OCI-LY1 (cell line): ENCODE measurements around the gene SMIM30.
A peak's percentile ranks its signal among the peaks of the same experiment; 100 is the strongest.

Source experiments
- H2AFZ ChIP-seq: fragments of 200-600 bp; sonication (generic), shearing (Covaris generic); 2 replicates; pipeline ENCODE4 v1.6.0; 2014; ENCODE audit warnings: antibody characterized with exemption, mild to moderate bottlenecking, low read length
- H3F3A ChIP-seq: fragments of 200-600 bp; sonication (generic), shearing (Covaris generic); 2 replicates; pipeline ENCODE4 v1.6.0; 2014; ENCODE audit warnings: mild to moderate bottlenecking, antibody characterized with exemption, low read length, moderate library complexity; ENCODE audit not compliant: insufficient read depth
- H3K27ac ChIP-seq: fragments of 200-600 bp; sonication (generic); 2 replicates; pipeline ENCODE4 v1.5.1; 2014; ENCODE audit warnings: low read length, mixed run types, mild to moderate bottlenecking, low read depth; ENCODE audit not compliant: poor library complexity, severe bottlenecking
- H3K27me3 ChIP-seq: fragments of 200-600 bp; sonication (generic); 2 replicates; pipeline ENCODE4 v1.6.0; 2014; ENCODE audit warnings: antibody characterized with exemption, mild to moderate bottlenecking, low read length, moderate library complexity; ENCODE audit not compliant: insufficient read depth
- H3K36me3 ChIP-seq: fragments of 200-600 bp; sonication (generic); 2 replicates; pipeline ENCODE4 v1.6.1; 2014; ENCODE audit warnings: mild to moderate bottlenecking, antibody characterized with exemption, low read length, moderate library complexity, mixed read lengths; ENCODE audit not compliant: insufficient read depth
- H3K4me1 ChIP-seq: fragments of 200-600 bp; sonication (generic); 2 replicates; pipeline ENCODE4 v1.5.1; 2014; ENCODE audit warnings: mild to moderate bottlenecking, low read length, moderate library complexity; ENCODE audit not compliant: insufficient read depth, severe bottlenecking
- H3K4me2 ChIP-seq: fragments of 200-600 bp; sonication (generic), shearing (Covaris generic); 2 replicates; pipeline ENCODE4 v1.6.1; 2014; ENCODE audit warnings: low read length
- H3K4me3 ChIP-seq: fragments of 200-600 bp; sonication (generic); 2 replicates; pipeline ENCODE4 v1.5.1; 2014; ENCODE audit warnings: low read length, low read depth, mild to moderate bottlenecking, mixed read lengths; ENCODE audit not compliant: poor library complexity, severe bottlenecking
- H3K79me2 ChIP-seq: fragments of 200-600 bp; shearing (Covaris generic); 2 replicates; pipeline ENCODE4 v1.6.1; 2016; ENCODE audit warnings: mixed run types, low read length, mixed read lengths; ENCODE audit not compliant: insufficient read depth
- H3K9ac ChIP-seq: fragments of 200-600 bp; sonication (generic), shearing (Covaris generic); 2 replicates; pipeline ENCODE4 v1.6.1; 2014; ENCODE audit warnings: mild to moderate bottlenecking, low read length, mixed read lengths
- H3K9me2 ChIP-seq: fragments of 200-600 bp; sonication (generic), shearing (Covaris generic); 2 replicates; pipeline ENCODE4 v1.6.1; 2014; ENCODE audit warnings: low read depth, mild to moderate bottlenecking, low read length, mixed read lengths
- H3K9me3 ChIP-seq: fragments of 200-600 bp; shearing (Covaris generic); 2 replicates; pipeline ENCODE4 v1.6.1; 2014; ENCODE audit warnings: low read length, mixed read lengths
- H4K20me1 ChIP-seq: fragments of 200-600 bp; sonication (generic), shearing (Covaris generic); 2 replicates; pipeline ENCODE4 v1.6.0; 2016; ENCODE audit warnings: mild to moderate bottlenecking, low read length; ENCODE audit not compliant: insufficient read depth
- EZH2 ChIP-seq: fragments of 200-600 bp; sonication (generic), shearing (Covaris generic); IDR thresholded peaks from 2 replicates; pipeline ENCODE4 v1.8.0; 2017; ENCODE audit warnings: borderline replicate concordance, mixed run types, mild to moderate bottlenecking, antibody characterized with exemption, low read length, moderate library complexity, mixed read lengths
- TF ChIP-seq, protein P1 (sequence below): fragments of 200-600 bp; sonication (generic), shearing (Covaris generic); IDR thresholded peaks from 2 replicates; pipeline ENCODE4 v1.5.1; 2017; ENCODE audit warnings: mild to moderate bottlenecking, antibody characterized with exemption, low read length, moderate library complexity, mixed read lengths

The SMIM30 gene

DNA sequence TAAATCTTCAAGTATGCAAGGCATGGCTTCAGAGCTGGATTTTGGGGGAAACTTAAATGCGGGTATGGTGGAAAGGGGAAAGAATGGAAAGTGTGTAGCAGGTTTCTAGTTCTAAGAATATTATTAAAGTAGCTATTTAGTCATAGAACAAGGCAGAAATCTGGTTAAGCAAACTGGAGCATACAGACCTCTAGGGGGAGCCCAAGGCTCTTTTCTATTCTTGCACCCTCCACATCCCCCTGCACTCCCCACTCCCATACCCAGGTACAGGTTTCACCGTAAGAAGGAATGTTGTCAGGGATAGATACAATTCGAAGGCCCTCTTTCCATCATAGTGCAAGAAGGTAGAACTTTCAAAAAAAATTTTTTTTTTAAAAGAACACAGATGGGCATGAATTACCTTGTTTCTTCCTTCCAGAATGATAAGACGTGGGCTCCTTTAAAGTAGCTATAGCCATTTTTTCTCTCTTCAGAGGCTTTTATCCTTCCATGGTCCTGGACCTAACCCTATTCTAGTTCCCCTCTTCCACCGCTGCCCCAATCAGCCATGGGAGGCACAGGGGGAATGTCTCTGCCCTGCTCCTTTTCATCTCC, 41.5 kb upstream of the SMIM30 start:
- Histone ChIP-seq H3K36me3 (no peaks in the 10 kb centered on the region), H3K9me2 (no peaks in the 10 kb centered on the region), H3K4me1 (no peaks in the 10 kb centered on the region), H3K4me3 (no peak overlapping the region), H3K27ac (no peak overlapping the region), H4K20me1 (no peaks in the 10 kb centered on the region), H3F3A (no peaks in the 10 kb centered on the region), H3K4me2 (no peak overlapping the region), H3K9ac (no peak overlapping the region), H3K79me2 (no peaks in the 10 kb centered on the region), H3K9me3 (no peaks in the 10 kb centered on the region), H2AFZ (no peak overlapping the region), H3K27me3 (no peaks in the 10 kb centered on the region)
- TF ChIP-seq, protein P1, sequence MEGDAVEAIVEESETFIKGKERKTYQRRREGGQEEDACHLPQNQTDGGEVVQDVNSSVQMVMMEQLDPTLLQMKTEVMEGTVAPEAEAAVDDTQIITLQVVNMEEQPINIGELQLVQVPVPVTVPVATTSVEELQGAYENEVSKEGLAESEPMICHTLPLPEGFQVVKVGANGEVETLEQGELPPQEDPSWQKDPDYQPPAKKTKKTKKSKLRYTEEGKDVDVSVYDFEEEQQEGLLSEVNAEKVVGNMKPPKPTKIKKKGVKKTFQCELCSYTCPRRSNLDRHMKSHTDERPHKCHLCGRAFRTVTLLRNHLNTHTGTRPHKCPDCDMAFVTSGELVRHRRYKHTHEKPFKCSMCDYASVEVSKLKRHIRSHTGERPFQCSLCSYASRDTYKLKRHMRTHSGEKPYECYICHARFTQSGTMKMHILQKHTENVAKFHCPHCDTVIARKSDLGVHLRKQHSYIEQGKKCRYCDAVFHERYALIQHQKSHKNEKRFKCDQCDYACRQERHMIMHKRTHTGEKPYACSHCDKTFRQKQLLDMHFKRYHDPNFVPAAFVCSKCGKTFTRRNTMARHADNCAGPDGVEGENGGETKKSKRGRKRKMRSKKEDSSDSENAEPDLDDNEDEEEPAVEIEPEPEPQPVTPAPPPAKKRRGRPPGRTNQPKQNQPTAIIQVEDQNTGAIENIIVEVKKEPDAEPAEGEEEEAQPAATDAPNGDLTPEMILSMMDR: peak; percentile 92
- no peak for TF ChIP-seq EZH2

DNA sequence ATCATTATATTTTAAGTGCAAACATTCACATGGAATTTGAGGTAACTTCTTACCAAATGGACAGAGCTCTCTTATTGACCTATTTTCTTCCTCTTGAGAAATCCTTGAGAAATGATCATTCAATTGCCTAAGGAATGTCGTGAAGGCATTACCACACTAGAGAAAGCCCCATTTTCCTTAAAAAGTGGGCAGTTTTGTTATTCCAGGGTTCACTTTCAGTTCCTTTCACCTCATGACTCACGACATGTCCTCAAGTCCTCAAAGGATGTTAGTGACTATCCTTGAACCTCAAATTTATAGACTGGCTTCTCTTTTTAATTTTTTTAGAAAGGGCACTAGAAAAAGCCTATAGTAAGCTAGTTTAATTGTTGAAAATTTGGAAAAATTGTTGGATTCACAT, 40.4 kb upstream of the SMIM30 start:
- H3K9ac ChIP-seq: no peak overlapping the region
- no peak overlapping the region for H3K27ac ChIP-seq
- H3K79me2 ChIP-seq: no peaks in the 10 kb centered on the region
- H3K4me3 ChIP-seq: no peak overlapping the region
- no peaks in the 10 kb centered on the region for H4K20me1 ChIP-seq
- no peaks in the 10 kb centered on the region for H3K9me2 ChIP-seq
- no peaks in the 10 kb centered on the region for H3K36me3 ChIP-seq
- no peaks in the 10 kb centered on the region for H3K27me3 ChIP-seq
- no peaks in the 10 kb centered on the region for H3K4me1 ChIP-seq
- no peaks in the 10 kb centered on the region for H3K9me3 ChIP-seq
- no peak overlapping the region for H2AFZ ChIP-seq
- TF ChIP-seq, protein P1: no peak
- TF ChIP-seq EZH2: no peak
- no peaks in the 10 kb centered on the region for H3F3A ChIP-seq
- H3K4me2 ChIP-seq: no peak overlapping the region

DNA sequence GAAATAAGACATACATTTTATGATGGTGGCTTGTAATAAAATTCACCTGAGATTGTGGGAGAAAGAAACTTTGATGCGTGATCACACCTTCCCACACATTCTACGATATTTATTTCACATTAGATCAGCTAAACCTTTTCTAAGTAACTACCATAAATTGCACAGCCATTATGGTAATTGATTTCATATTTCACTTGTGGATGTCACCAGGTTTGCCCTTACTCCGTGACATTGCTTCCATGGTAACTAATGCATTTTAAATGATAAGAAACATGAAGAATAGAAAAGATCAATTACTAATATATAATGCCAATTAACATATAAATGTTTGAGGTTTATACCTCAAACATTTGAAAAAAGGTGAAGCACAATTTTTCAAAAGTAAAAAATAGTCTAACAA, 35.8 kb upstream of the SMIM30 start:
- no peaks in the 10 kb centered on the region for H3K4me1 ChIP-seq
- H3K9ac ChIP-seq: no peak overlapping the region
- H3K27ac ChIP-seq: no peak overlapping the region
- H3K4me3 ChIP-seq: no peak overlapping the region
- H3F3A ChIP-seq: no peaks in the 10 kb centered on the region
- H3K27me3 ChIP-seq: no peaks in the 10 kb centered on the region
- H2AFZ ChIP-seq: no peak overlapping the region
- H3K36me3 ChIP-seq: no peaks in the 10 kb centered on the region
- TF ChIP-seq EZH2: no peak
- TF ChIP-seq, protein P1: no peak
- no peak overlapping the region for H3K4me2 ChIP-seq
- H3K9me2 ChIP-seq: no peaks in the 10 kb centered on the region
- no peaks in the 10 kb centered on the region for H4K20me1 ChIP-seq
- no peaks in the 10 kb centered on the region for H3K9me3 ChIP-seq
- H3K79me2 ChIP-seq: no peaks in the 10 kb centered on the region
